ENCODE data around the gene RALGAPA1. TPM values are rescaled to one million over a fixed set of nuclear protein-coding genes. Genes with fewer than 3 reads are reported as not detected.

Gene RALGAPA1
- total and polyA plus RNA-seq, 9 of the 15 experiments (the other 6 are each of a cell fraction or from before 2014, with no cell fraction given) = 2.5 to 16.3 (median 6.2) TPM

- Histone ChIP-seq H3K79me2 (ENCODE audit: control insufficient read depth, insufficient read depth, low read length) (no peaks in the 10 kb centered on the region), H3K9me3 (replicated peaks; ENCODE audit: control insufficient read depth, insufficient read depth, low read depth, low read length) (no peaks in the 10 kb centered on the region), H3K9ac (ENCODE audit: insufficient read depth in 1 of 2, low read depth in 2 of 2, low read length in 2 of 2) (no peak overlapping the region), H4K20me1 (replicated peaks; ENCODE audit: control insufficient read depth, insufficient read depth, low read length) (no peaks in the 10 kb centered on the region), H3K9me1 (ENCODE audit: control insufficient read depth, insufficient read depth, low read length) (no peaks in the 10 kb centered on the region), H3K27ac (ENCODE audit: extremely low read depth, low read depth, low read length) (no peak overlapping the region), H3K4me2 (ENCODE audit: insufficient read depth, low read length) (no peak overlapping the region), H3K27me3 (ENCODE audit: control insufficient read depth in 2 of 2, insufficient read depth in 2 of 2, low read length in 2 of 2) (no peaks in the 10 kb centered on the region), H3K4me3 (no peak overlapping the region), H2AFZ (ENCODE audit: low read depth, low read length) (no peak overlapping the region), H3K4me1 (replicated peaks in 1 of 2; ENCODE audit: control insufficient read depth in 2 of 2, insufficient read depth in 2 of 2, low read length in 2 of 2) (no peaks in the 10 kb centered on the region), H3K36me3 (ENCODE audit: control insufficient read depth, insufficient read depth, low read length) (no peaks in the 10 kb centered on the region)
- intact Hi-C loops (cut with micrococcal nuclease) = no loop called here
- BruUV-seq (replicated peaks) = no TSS peak
- WGBS (ENCODE audit: insufficient coverage, low coverage, missing lambda C conversion rate) = 91% methylated on average over 3 of the region's 3 CpGs
- CTCF ChIA-PET (ENCODE audit: low intra/inter-chr PET ratio) = no interaction called here
- DNase-seq (ENCODE audit: extremely low read depth in 1 of 4, low spot score in 3 of 4) (no peak), ATAC-seq (no peak), FAIRE-seq (no peak)
- TF ChIP-seq CEBPB (tag; IDR thresholded peaks at IDR 0.05) (no peak), HNRNPH1 (optimal IDR thresholded peaks at IDR 0.05; ENCODE audit: low read depth, low read length) (no peak), RBM14 (IDR thresholded peaks at IDR 0.05; ENCODE audit: borderline replicate concordance, insufficient read depth, low read depth, low read length) (no peak), TAF1 (IDR thresholded peaks at IDR 0.05; ENCODE audit: control insufficient read depth, extremely low read depth, insufficient read depth, low read length, severe bottlenecking) (no peak), RCOR1 (IDR thresholded peaks at IDR 0.05; ENCODE audit: borderline replicate concordance in 1 of 2, low read depth in 2 of 2, low read length in 2 of 2) (no peak), ZNF175 (CRISPR knock-in tag; IDR thresholded peaks at IDR 0.05; ENCODE audit: low read depth) (no peak), HDGF (IDR thresholded peaks at IDR 0.05) (no peak), SETDB1 (IDR thresholded peaks at IDR 0.05; ENCODE audit: low read length) (no peak), ILF3 (IDR thresholded peaks at IDR 0.05; ENCODE audit: borderline replicate concordance) (no peak), NFIX (CRISPR knock-in tag; IDR thresholded peaks at IDR 0.05; ENCODE audit: low read depth) (no peak), CEBPG (CRISPR knock-in tag; IDR thresholded peaks at IDR 0.05) (no peak), CEBPG (tag; conservative IDR thresholded peaks at IDR 0.05 in 1 of 2, IDR thresholded peaks at IDR 0.05 in 1 of 2) (no peak), ZBTB9 (CRISPR knock-in tag; IDR thresholded peaks at IDR 0.05) (no peak), HNRNPK (IDR thresholded peaks at IDR 0.05; ENCODE audit: low read depth, low read length, poor library complexity, severe bottlenecking) (no peak)
- POLR2A ChIA-PET = no interaction called here
- in situ Hi-C loops (cut with MboI) = no loop called here
These were observed 67.6 kb downstream of the RALGAPA1 start for GRCh38 chr14:35741345-35742031.

Measured in K562 (cell line).